ENCODE data around the gene RAB30.

RAB30 gene

DNA sequence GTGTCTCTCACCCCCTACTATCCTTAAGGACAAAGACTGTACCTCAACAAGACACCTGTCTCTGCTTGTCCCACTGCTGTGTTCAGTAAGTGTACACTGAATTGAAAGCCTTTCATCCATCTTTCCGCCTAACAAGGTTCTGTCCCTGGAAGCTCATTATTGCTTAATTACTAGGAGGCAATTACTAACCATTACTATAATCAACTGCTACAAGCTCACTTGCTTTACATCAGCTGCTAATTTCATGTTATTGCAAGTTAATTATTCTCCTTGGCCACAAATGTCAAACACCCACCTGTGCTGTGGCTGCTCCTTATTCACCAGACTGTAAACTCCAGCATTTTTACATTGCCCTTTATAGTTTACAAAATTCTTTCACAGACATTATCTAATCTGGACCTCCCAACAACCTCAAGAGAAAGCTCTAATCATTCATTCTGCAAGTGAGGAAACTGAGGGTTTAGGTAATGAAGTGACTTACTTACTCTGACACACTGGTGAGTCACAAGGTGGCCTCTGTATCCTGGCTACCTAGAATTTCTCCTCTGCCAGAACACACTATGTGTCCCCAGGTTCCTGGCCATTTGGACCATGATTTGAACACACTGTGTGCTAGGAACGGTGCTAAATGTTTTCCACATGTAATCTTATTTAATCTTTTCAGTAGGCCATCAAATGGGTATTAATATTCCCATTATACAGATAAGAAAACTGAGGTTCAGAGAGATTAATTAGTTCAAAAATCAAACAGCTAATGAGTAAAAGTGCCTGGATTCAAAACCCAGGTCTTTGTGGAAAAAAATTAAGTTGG is 66.7 kb downstream of the RAB30 start:
- Histone ChIP-seq H3K4me3 (IDR thresholded peaks at IDR 0.05; ENCODE audit: insufficient read depth, low read depth, low read length) (no peak overlapping the region), H2AFZ (ENCODE audit: low read depth) (no peak overlapping the region), H3K9ac (no peak overlapping the region), H3K27ac (no peak overlapping the region), H3K79me2 (ENCODE audit: insufficient read depth, low read depth) (no peaks in the 10 kb centered on the region), H4K20me1 (ENCODE audit: insufficient read depth) (no peaks in the 10 kb centered on the region), H3K27me3 (ENCODE audit: insufficient read depth, low read depth) (no peaks in the 10 kb centered on the region), H3K36me3 (ENCODE audit: insufficient read depth) (no peaks in the 10 kb centered on the region), H3K4me2 (no peak overlapping the region), H3K4me1 (ENCODE audit: low read depth, poor library complexity, severe bottlenecking) (peaks cover 43% of the 10 kb centered on the region)
- TF ChIP-seq, protein P1, sequence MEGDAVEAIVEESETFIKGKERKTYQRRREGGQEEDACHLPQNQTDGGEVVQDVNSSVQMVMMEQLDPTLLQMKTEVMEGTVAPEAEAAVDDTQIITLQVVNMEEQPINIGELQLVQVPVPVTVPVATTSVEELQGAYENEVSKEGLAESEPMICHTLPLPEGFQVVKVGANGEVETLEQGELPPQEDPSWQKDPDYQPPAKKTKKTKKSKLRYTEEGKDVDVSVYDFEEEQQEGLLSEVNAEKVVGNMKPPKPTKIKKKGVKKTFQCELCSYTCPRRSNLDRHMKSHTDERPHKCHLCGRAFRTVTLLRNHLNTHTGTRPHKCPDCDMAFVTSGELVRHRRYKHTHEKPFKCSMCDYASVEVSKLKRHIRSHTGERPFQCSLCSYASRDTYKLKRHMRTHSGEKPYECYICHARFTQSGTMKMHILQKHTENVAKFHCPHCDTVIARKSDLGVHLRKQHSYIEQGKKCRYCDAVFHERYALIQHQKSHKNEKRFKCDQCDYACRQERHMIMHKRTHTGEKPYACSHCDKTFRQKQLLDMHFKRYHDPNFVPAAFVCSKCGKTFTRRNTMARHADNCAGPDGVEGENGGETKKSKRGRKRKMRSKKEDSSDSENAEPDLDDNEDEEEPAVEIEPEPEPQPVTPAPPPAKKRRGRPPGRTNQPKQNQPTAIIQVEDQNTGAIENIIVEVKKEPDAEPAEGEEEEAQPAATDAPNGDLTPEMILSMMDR (conservative IDR thresholded peaks at IDR 0.05; ENCODE audit: low read depth, low read length), result no peak

DNA sequence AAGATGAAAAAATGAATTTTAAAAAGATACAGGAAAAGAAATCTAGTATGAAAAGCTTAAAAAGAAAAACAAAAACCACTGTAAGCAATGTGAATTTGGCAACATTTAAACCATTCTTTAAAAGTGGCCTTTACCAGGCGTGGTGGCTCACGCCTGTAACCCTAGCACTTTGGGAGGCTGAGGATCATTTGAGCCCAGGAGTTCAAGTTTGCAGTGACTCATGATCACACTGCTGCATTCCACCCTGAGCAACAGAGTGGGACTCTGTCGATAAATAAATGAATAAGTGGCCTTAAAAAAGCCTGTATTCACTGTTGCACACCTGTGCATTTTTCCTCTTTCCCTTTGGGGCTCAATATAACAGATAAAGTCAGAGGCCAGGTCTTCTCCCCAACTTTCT is 69.2 kb downstream of the RAB30 start:
- Histone ChIP-seq H3K27me3 (ENCODE audit: insufficient read depth, low read depth) (no peaks in the 10 kb centered on the region), H3K9ac (no peak overlapping the region), H3K4me3 (IDR thresholded peaks at IDR 0.05; ENCODE audit: insufficient read depth, low read depth, low read length) (no peak overlapping the region), H3K4me2 (no peak overlapping the region), H3K36me3 (ENCODE audit: insufficient read depth) (no peaks in the 10 kb centered on the region), H2AFZ (ENCODE audit: low read depth) (no peak overlapping the region), H3K79me2 (ENCODE audit: insufficient read depth, low read depth) (no peaks in the 10 kb centered on the region), H3K4me1 (ENCODE audit: low read depth, poor library complexity, severe bottlenecking) (peaks cover 63% of the 10 kb centered on the region), H4K20me1 (ENCODE audit: insufficient read depth) (no peaks in the 10 kb centered on the region), H3K27ac (no peak overlapping the region)
- TF ChIP-seq, protein P1 (conservative IDR thresholded peaks at IDR 0.05; ENCODE audit: low read depth, low read length), result no peak

DNA sequence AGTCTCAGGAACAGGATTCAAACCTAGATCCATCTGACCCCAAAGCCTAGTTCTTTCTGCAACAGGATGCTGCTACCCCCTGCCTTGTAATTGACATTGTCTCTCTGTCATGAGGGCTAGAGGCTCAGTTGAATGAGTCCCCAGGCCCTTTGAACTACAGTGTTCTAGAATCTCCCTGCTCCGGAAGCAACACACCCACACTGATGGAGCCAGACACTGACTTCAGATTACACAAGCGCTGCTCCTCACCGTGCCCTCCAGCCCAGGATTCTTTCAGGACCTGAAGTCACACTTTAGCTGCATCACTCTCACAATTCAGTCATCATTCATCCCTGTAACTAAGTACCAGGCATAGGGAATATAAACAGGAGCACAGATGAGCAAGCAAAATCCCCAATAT is 69.6 kb downstream of the RAB30 start:
- no peaks in the 10 kb centered on the region for H3K79me2 ChIP-seq (ENCODE audit: insufficient read depth, low read depth)
- TF ChIP-seq, protein P1 (conservative IDR thresholded peaks at IDR 0.05; ENCODE audit: low read depth, low read length), result no peak
- H3K9ac ChIP-seq, result no peak overlapping the region
- no peak overlapping the region for H3K4me2 ChIP-seq
- no peak overlapping the region for H2AFZ ChIP-seq (ENCODE audit: low read depth)
- H4K20me1 ChIP-seq (ENCODE audit: insufficient read depth), result no peaks in the 10 kb centered on the region
- H3K36me3 ChIP-seq (ENCODE audit: insufficient read depth), result no peaks in the 10 kb centered on the region
- peaks cover 63% of the 10 kb centered on the region for H3K4me1 ChIP-seq (ENCODE audit: low read depth, poor library complexity, severe bottlenecking)
- no peaks in the 10 kb centered on the region for H3K27me3 ChIP-seq (ENCODE audit: insufficient read depth, low read depth)
- H3K27ac ChIP-seq, result no peak overlapping the region
- no peak overlapping the region for H3K4me3 ChIP-seq (IDR thresholded peaks at IDR 0.05; ENCODE audit: insufficient read depth, low read depth, low read length)

DNA sequence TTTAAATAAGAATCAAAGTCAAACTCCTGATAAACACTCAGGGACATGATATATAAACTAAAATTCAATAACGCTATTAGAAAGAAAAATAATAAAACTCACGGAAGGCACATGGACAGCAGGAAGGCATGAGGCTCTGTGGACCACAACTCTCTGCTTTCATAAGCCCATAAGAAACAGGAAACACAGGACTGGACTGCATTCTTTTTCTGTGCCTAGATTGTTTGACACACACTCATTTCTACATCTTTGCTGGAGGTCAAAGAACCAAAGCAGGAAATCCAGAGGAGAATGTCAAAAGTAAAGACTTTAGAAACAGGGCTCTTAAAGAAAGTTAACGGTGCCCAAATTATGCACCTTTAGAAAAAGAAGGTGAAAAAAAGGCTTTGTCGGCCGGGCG is 71.3 kb downstream of the RAB30 start:
- peaks cover 65% of the 10 kb centered on the region for H3K4me1 ChIP-seq (ENCODE audit: low read depth, poor library complexity, severe bottlenecking)
- no peaks in the 10 kb centered on the region for H3K27me3 ChIP-seq (ENCODE audit: insufficient read depth, low read depth)
- H3K4me2 ChIP-seq, result no peak overlapping the region
- no peaks in the 10 kb centered on the region for H3K36me3 ChIP-seq (ENCODE audit: insufficient read depth)
- TF ChIP-seq, protein P1 (conservative IDR thresholded peaks at IDR 0.05; ENCODE audit: low read depth, low read length), result no peak
- no peak overlapping the region for H2AFZ ChIP-seq (ENCODE audit: low read depth)
- no peak overlapping the region for H3K4me3 ChIP-seq (IDR thresholded peaks at IDR 0.05; ENCODE audit: insufficient read depth, low read depth, low read length)
- no peak overlapping the region for H3K27ac ChIP-seq
- no peak overlapping the region for H3K9ac ChIP-seq
- no peaks in the 10 kb centered on the region for H4K20me1 ChIP-seq (ENCODE audit: insufficient read depth)
- H3K79me2 ChIP-seq (ENCODE audit: insufficient read depth, low read depth), result no peaks in the 10 kb centered on the region

Data from KMS-11 (cell line).